ENCODE results near the gene SUPV3L1. TPM values are rescaled to one million over a fixed set of nuclear protein-coding genes. Genes with fewer than 3 reads are reported as not detected.
A peak's percentile ranks its signal among the peaks of the same experiment; 100 is the strongest.

The SUPV3L1 gene
- total RNA-seq, 1 donor from 2014 or later = 36.6 TPM

GRCh38 chr10:69215405-69216171 is 35.6 kb downstream of the SUPV3L1 start:
- H3K4me3 Mint-ChIP-seq = peak overlapping the region; percentile 1
- peaks cover 7% of the 10 kb centered on the region for H3K27me3 Mint-ChIP-seq
- DNase-seq (ENCODE audit: extremely low spot score, unreplicated experiment) = no peak
- H3K36me3 Mint-ChIP-seq = no peaks in the 10 kb centered on the region
- H3K9me3 Mint-ChIP-seq = no peaks in the 10 kb centered on the region
- no peak overlapping the region for H3K27ac Mint-ChIP-seq
- TF ChIP-seq CTCF (conservative IDR thresholded peaks at IDR 0.05) = no peak
- peaks cover 14% of the 10 kb centered on the region for H3K4me1 Mint-ChIP-seq (ENCODE audit: unreplicated experiment)

GRCh38 chr10:69216577-69217118 is 36.6 kb downstream of the SUPV3L1 start:
- H3K36me3 Mint-ChIP-seq = no peaks in the 10 kb centered on the region

GRCh38 chr10:69217119-69217754 is 37.2 kb downstream of the SUPV3L1 start:
- no peak overlapping the region for H3K4me3 Mint-ChIP-seq
- no peak for DNase-seq (ENCODE audit: extremely low spot score, unreplicated experiment)
- TF ChIP-seq CTCF (conservative IDR thresholded peaks at IDR 0.05) = no peak

More at GRCh38 chr10:69216577-69217118, 36.6 kb downstream of the SUPV3L1 start:
- no peak for DNase-seq (ENCODE audit: extremely low spot score, unreplicated experiment)
- Mint-ChIP-seq H3K27ac (no peak overlapping the region), H3K27me3 (peaks cover 7% of the 10 kb centered on the region), H3K4me1 (ENCODE audit: unreplicated experiment) (peaks cover 14% of the 10 kb centered on the region), H3K4me3 (no peak overlapping the region), H3K9me3 (no peaks in the 10 kb centered on the region)
- TF ChIP-seq CTCF (conservative IDR thresholded peaks at IDR 0.05) = no peak

DNA sequence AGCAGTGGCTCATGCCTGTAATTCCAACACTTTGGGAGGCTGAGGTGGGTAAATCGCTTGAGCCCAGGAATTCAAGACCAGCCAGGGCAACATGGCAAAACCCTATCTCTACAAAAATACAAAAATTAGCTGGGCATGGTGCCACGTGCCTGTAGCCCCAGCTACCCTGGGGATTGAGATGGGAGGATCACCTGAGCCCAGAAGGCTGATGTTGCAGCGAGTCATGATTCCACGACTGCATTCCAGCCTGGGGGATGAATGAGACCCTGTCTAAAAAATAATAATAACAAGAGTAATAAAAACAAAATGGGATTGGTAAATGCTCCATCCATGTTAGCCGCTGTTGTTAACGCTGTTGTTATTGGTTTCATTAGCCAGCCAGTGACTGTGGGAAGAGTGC is 38.8 kb downstream of the SUPV3L1 start:
- Mint-ChIP-seq H3K9me3 (no peaks in the 10 kb centered on the region), H3K4me1 (ENCODE audit: unreplicated experiment) (peaks cover 14% of the 10 kb centered on the region), H3K27ac (no peak overlapping the region), H3K4me3 (no peak overlapping the region), H3K36me3 (no peaks in the 10 kb centered on the region), H3K27me3 (peaks cover 7% of the 10 kb centered on the region)
- no peak for TF ChIP-seq CTCF (conservative IDR thresholded peaks at IDR 0.05)
- DNase-seq (ENCODE audit: extremely low spot score, unreplicated experiment) = no peak

More at GRCh38 chr10:69217119-69217754, 37.2 kb downstream of the SUPV3L1 start:
- no peak overlapping the region for H3K27ac Mint-ChIP-seq
- no peaks in the 10 kb centered on the region for H3K9me3 Mint-ChIP-seq
- H3K27me3 Mint-ChIP-seq = peaks cover 7% of the 10 kb centered on the region
- H3K36me3 Mint-ChIP-seq = no peaks in the 10 kb centered on the region
- H3K4me1 Mint-ChIP-seq (ENCODE audit: unreplicated experiment) = peaks cover 14% of the 10 kb centered on the region

- Mint-ChIP-seq H3K9me3 (no peaks in the 10 kb centered on the region), H3K36me3 (no peaks in the 10 kb centered on the region), H3K4me3 (peak within 1 kb of the TSS; percentile 34), H3K27ac (peak within 1 kb of the TSS; percentile 51), H3K4me1 (ENCODE audit: unreplicated experiment) (peaks cover 18% of the 10 kb centered on the region), H3K27me3 (peaks cover 7% of the 10 kb centered on the region)
- no peak for TF ChIP-seq CTCF (conservative IDR thresholded peaks at IDR 0.05)
- DNase-seq (ENCODE audit: extremely low spot score, unreplicated experiment) = no peak
These were observed 40.0 kb downstream of the SUPV3L1 start, which contains the start of gene HKDC1 for GRCh38 chr10:69220041-69220451. Gene HKDC1, plus strand, starts transcription at chr10:69220332. Its CDS starts 104 bp downstream, at chr10:69220436.
